HT-29 (cell line): ENCODE results near the gene KCNE4. TPM values are rescaled to one million over a fixed set of nuclear protein-coding genes. Genes with fewer than 3 reads are reported as not detected.

Experiments
- DNase-seq: peaks from one replicate; pipeline ENCODE4 v3.0.0-alpha.2; 2015; ENCODE audit warnings: low spot score
- total RNA-seq: library from RNA; depleted of rRNA; stranded (reverse); fragments of >200 nt; shearing (Covaris generic); gene quantifications from 2 replicates; pipeline ENCODE4 v1.2.3, GENCODE V29; 2014; rRNA removed

KCNE4 gene, protein sequence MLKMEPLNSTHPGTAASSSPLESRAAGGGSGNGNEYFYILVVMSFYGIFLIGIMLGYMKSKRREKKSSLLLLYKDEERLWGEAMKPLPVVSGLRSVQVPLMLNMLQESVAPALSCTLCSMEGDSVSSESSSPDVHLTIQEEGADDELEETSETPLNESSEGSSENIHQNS
- total RNA-seq, result not detected in 2 replicates

DNA sequence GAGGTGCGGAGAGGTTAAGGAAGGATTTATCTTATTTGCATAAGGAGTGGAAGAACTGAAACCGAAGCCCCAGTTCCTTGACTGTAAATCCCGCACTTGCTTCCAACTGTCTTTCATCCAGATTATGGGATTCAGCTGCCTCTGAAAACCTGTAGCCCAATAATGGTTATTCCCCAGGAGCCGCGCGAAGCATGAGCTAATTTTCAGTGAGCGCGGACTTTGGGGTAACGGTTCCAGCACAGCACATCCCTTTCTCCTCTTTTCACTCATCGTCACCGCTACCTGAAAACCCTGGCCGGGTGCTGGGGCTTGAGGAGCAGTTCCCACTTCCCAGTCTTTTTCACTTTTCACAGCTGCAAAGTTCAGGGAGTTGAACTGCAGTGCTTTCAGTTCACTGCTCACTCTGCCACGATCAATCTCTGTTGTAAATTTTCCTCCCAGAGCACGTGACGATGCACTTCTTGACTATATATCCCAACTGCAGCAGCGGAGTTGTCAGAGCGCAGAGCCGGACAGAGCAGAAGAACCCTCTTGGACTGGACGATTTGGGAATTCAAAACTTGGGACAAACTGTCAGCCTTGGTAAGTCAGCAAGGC, at the start of gene KCNE4:
Gene KCNE4, plus strand, starts transcription at position 498 of the 597 bp plus-strand sequence. CDS start 641 bp downstream, outside the sequence.
- DNase-seq, result no peak

DNA sequence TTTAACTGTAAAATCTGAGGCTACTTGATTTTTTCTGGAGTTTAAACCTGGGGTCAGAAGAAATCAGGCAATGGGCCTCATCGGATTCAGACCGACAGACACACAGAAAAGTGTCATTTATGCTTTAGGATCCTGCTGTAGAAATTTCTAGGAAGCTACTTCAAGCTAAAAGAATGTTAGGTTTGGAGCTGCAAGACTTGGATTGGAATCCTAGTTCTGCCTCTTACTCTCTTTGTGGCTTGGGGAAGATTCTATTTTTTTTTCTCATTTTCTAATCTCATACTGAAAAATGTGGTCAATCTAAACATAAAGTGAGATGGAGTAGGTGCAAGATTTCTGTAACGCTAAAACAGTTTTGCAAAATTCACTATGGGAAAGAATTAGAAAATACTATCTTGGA, 48.8 kb upstream of the KCNE4 start:
- DNase-seq, result no peak

- DNase-seq, result no peak
Observed at GRCh38 chr2:223005496-223005895, 46.5 kb upstream of the KCNE4 start.

- DNase-seq, result no peak
Observed at GRCh38 chr2:223007531-223007930, 44.5 kb upstream of the KCNE4 start.

- no peak for DNase-seq
Observed at GRCh38 chr2:223008162-223008561, 43.8 kb upstream of the KCNE4 start.

GRCh38 chr2:223008956-223009355, 43.0 kb upstream of the KCNE4 start:
- no peak for DNase-seq

DNA sequence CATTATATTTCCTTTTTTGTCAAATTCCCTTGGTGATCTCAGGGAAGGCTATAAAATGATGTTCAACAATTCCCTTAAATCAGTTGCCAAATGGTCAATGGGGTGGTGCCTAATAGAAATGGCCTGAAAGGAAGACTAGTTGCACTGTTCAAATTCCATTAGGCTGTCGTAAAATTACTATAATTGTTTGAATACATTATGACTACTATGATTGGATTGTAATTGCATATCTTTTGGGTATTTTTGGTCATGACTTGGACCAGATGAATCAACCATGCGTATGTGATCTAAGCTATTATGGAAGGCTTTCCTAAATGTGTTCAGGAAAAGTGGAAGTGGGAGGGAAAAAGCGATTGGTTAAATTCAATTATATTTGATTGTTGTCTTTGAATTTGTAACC, 41.3 kb upstream of the KCNE4 start:
- no peak for DNase-seq

- no peak for DNase-seq
Observed at GRCh38 chr2:223012291-223012690, 39.7 kb upstream of the KCNE4 start.

- no peak for DNase-seq
Observed at GRCh38 chr2:223019390-223019930, 32.5 kb upstream of the KCNE4 start.

- DNase-seq, result no peak
Observed at GRCh38 chr2:223019987-223020717, 31.8 kb upstream of the KCNE4 start.

GRCh38 chr2:223020971-223021675, 30.9 kb upstream of the KCNE4 start:
- DNase-seq, result no peak

GRCh38 chr2:223026357-223027110, 25.5 kb upstream of the KCNE4 start:
- DNase-seq, result no peak

- peak; percentile 6 for DNase-seq
Observed at GRCh38 chr2:223027442-223027841, 24.5 kb upstream of the KCNE4 start.

- DNase-seq, result no peak
Observed at GRCh38 chr2:223029287-223029686, 22.7 kb upstream of the KCNE4 start.

DNA sequence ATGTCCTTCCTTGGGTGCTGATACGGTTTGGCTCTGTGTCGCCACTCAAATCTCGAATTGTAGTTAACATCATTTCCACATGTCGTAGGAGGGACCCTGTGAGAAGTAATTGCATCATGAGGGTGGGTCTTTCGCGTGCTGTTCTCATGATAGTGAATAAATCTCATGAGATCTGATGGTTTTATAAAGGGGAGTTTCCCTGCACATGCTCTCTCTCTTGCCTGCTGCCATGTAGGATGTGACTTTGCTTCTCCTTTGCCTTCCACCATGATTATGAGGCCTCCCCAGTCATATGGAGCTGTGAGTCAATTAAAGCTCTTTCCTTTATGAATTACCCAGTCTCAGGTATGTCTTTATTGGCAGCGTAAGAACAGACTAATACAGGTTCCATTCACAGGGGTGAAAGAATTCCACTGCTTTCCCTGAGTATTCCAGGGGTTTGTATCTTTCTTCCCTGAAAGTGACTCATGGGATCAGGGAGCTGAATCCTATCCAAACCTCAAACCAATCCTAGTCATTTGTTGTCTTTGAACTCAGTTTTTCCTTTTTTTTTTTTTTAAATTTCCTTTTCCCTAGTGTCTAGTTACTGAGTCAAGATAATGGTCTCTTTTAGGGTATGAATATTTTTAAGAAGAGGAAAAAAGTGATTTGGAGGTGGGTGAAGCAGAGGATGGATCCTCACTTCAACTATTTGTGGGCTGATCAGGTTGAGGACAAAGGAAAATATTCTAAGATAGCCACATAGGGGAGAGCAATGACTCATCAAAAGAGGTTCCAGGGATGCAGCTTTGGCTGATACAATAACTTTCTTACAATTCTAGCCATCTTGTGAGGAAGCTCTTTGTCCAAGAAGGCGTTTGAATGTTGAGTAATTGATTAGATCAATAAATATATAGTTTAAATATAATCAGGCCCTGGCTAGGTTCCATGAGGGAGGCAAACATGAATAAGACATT, 19.5 kb upstream of the KCNE4 start:
- DNase-seq, result no peak

- no peak for DNase-seq
Observed at GRCh38 chr2:223034221-223034975, 17.6 kb upstream of the KCNE4 start.

DNA sequence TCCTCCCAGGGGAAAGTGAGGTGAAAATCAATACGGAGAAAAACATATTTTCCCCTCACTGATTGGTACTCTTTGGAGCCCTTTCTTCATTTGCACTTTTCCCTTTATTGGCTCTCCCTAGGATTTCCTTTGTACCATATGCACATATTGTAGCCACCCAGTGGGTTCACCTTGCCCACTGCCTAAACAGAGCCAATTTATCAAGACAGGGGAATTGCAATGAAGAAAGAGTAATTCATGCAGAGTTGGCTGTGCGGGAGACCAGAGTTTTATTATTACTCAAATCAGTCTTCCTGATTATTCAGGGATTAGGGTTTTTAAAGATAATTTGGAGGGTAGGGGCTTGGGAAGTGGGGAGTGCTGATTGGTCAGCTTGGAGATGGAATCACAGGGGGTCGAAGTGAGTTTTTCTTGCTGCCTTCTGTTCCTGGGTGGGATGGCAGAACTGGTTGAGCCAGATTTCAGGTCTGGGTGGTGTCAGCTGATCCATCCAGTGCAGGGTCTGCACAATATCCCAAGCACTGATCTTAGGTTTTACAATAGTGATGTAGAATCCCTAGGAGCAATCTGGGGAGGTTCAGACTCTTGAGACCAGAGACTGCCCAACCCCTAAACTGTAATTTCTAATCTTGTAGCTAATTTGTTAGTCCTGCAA, 15.1 kb upstream of the KCNE4 start:
- DNase-seq, result no peak

DNA sequence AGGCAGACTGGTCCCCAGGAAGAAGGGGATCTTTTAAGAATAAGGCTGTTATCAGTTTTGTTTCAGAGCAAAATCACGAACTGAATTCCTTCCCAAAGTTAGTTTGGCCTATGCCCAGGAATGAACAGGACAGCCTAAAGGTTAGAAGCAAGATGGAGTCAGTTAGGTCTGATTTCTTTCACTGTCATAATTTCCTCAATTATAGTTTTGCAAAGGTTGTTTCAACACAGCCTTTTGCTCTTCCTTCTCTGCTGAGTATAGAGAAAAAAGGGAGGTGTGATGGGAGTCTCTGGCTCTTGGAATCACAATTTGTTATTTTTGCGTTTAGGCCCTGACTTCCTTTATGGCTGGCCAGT, 14.6 kb upstream of the KCNE4 start:
- no peak for DNase-seq

GRCh38 chr2:223039618-223040017, 12.4 kb upstream of the KCNE4 start:
- no peak for DNase-seq
